ENCODE results near the gene CHST8.

The CHST8 gene

DNA sequence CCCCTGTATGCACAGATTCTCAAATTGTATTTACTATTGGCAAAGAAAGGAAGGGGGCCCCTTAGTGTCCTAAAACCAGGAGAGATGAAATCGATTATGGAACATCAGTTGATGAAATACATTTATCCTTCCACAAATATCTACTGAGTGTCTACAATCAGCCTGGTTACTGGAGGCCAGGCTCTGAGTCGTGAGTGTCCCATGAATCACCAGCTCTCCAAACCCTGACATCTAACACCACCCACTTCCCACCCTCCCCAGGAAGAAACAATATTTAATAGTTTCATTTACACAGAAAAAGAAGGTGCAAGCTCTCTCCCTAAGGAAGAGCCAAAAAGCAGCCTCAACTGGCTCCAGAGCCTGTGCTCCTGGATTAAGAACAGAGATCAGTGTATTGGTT lies 200.1 kb downstream of the CHST8 start:
- TF ChIP-seq POLR2AphosphoS5 (IDR thresholded peaks at IDR 0.05; ENCODE audit: low read depth, low read length) = no peak
- TF ChIP-seq TAF1 (IDR thresholded peaks at IDR 0.05; ENCODE audit: borderline replicate concordance, insufficient read depth, low read length) = no peak
- TF ChIP-seq, protein P1, sequence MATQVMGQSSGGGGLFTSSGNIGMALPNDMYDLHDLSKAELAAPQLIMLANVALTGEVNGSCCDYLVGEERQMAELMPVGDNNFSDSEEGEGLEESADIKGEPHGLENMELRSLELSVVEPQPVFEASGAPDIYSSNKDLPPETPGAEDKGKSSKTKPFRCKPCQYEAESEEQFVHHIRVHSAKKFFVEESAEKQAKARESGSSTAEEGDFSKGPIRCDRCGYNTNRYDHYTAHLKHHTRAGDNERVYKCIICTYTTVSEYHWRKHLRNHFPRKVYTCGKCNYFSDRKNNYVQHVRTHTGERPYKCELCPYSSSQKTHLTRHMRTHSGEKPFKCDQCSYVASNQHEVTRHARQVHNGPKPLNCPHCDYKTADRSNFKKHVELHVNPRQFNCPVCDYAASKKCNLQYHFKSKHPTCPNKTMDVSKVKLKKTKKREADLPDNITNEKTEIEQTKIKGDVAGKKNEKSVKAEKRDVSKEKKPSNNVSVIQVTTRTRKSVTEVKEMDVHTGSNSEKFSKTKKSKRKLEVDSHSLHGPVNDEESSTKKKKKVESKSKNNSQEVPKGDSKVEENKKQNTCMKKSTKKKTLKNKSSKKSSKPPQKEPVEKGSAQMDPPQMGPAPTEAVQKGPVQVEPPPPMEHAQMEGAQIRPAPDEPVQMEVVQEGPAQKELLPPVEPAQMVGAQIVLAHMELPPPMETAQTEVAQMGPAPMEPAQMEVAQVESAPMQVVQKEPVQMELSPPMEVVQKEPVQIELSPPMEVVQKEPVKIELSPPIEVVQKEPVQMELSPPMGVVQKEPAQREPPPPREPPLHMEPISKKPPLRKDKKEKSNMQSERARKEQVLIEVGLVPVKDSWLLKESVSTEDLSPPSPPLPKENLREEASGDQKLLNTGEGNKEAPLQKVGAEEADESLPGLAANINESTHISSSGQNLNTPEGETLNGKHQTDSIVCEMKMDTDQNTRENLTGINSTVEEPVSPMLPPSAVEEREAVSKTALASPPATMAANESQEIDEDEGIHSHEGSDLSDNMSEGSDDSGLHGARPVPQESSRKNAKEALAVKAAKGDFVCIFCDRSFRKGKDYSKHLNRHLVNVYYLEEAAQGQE (IDR thresholded peaks at IDR 0.05; ENCODE audit: insufficient read depth in 1 of 2, low read depth in 2 of 2, low read length in 2 of 2) = no peak
- TF ChIP-seq FOXP2 (optimal IDR thresholded peaks at IDR 0.05; ENCODE audit: borderline replicate concordance, extremely low read depth, extremely low read length, insufficient read depth) = no peak
- TF ChIP-seq SIN3A (IDR thresholded peaks at IDR 0.05; ENCODE audit: borderline replicate concordance, insufficient read depth, low read length) = no peak
